Psoas muscle (tissue), 8 donors: Measurements from ENCODE around the gene B3GAT1. TPM values are rescaled to one million over a fixed set of nuclear protein-coding genes. Genes with fewer than 3 reads are reported as not detected.

Experiments used
- ATAC-seq, 4 donors: fragments of 200-7000 bp; cut with Tn5 transposase; one replicate each; pipeline ENCODE4 v1.9.1; 2020; ENCODE audit warnings: moderate library complexity in 3 of 4, mild to moderate bottlenecking in 2 of 4
- DNase-seq, 2 donors: peaks; one replicate each; pipeline ENCODE4 v3.0.0-alpha.2; 2020
- H3K27ac ChIP-seq: fragments of 200-600 bp; one replicate; pipeline ENCODE4 v1.8.0; 2022
- H3K27me3 ChIP-seq, 3 donors: fragments of 200-600 bp in 1 of 3; one replicate each; pipeline versions ENCODE4 v1.6.1 to v1.8.0; 2013 to 2022; ENCODE audit warnings: low read length in 2 of 3, mild to moderate bottlenecking in 2 of 3, moderate library complexity in 1 of 3; ENCODE audit not compliant: insufficient read depth in 3 of 3
- H3K36me3 ChIP-seq, 2 donors: fragments of 200-600 bp in 1 of 2; one replicate each; pipeline versions ENCODE4 v1.6.1 to v1.8.0; 2013 to 2022; ENCODE audit warnings: low read depth in 1 of 2, mild to moderate bottlenecking in 1 of 2, moderate library complexity in 1 of 2; ENCODE audit not compliant: insufficient read depth in 1 of 2
- H3K4me1 ChIP-seq: fragments of 200-600 bp; one replicate; pipeline ENCODE4 v1.8.0; 2022
- H3K4me3 ChIP-seq: fragments of 200-600 bp; one replicate; pipeline ENCODE4 v1.8.0; 2022; ENCODE audit warnings: mild to moderate bottlenecking
- H3K9me3 ChIP-seq: fragments of 200-600 bp; one replicate; pipeline ENCODE4 v1.8.0; 2022
- WGBS, 3 donors: extraction: QIAGEN DNeasy Blood & Tissue Kit; methylation state at CpG; one replicate each; pipeline versions ENCODE4 v1.1.6 to v1.1.7; 2013; 5-methylcytosine and 5-hydroxymethylcytosine counted together
- intact Hi-C, 2 donors: fragments of 100-400 bp; cut with DNase I; formaldehyde crosslinking; loops; one replicate each; pipeline versions ENCODE4 v1.11.0 to v1.14.2; 2022
- polyA plus RNA-seq, 3 donors: library from polyadenylated mRNA; stranded (reverse); fragments of 200-250 nt; gene quantifications; one replicate each; pipeline ENCODE4 v1.2.3, GENCODE V29; 2013
- total RNA-seq, 4 donors: library from RNA; stranded (reverse); fragmentation: NEBNext Ultra II Directional in 2 of 4; extraction: Animal tissue kit (Norgen Biotek cat#: 25700) in 2 of 4; gene quantifications; one replicate each; pipeline versions ENCODE4 v1.2.1 to v1.2.4, GENCODE V29; 2021 to 2023
- TF ChIP-seq, protein P1 (sequence below): fragments of 200-600 bp; IDR thresholded peaks from one replicate; pipeline ENCODE4 v1.8.0; 2022; ENCODE audit warnings: antibody characterized with exemption
- donor health status: healthy with polysubstance abuse.
- donor health status: DM: no; HTN: no; CAD: no; lungs with moderate emphysema.
- donor health status: Bipolar disorder and iron deficiency.
- donor health status: healthy.
- donor health status: DM: yes; HTN: yes; CAD: no.
- donor health status: DM: no; HTN: no; CAD: no.
- donor health status: DM: no; HTN: no; CAD: no.
- donor health status: DM: yes; HTN: yes; CAD: no.

The B3GAT1 gene
- total and polyA plus RNA-seq, 7 donors, result 0.01 to 0.13 (median 0.06) TPM; not detected in 3

DNA sequence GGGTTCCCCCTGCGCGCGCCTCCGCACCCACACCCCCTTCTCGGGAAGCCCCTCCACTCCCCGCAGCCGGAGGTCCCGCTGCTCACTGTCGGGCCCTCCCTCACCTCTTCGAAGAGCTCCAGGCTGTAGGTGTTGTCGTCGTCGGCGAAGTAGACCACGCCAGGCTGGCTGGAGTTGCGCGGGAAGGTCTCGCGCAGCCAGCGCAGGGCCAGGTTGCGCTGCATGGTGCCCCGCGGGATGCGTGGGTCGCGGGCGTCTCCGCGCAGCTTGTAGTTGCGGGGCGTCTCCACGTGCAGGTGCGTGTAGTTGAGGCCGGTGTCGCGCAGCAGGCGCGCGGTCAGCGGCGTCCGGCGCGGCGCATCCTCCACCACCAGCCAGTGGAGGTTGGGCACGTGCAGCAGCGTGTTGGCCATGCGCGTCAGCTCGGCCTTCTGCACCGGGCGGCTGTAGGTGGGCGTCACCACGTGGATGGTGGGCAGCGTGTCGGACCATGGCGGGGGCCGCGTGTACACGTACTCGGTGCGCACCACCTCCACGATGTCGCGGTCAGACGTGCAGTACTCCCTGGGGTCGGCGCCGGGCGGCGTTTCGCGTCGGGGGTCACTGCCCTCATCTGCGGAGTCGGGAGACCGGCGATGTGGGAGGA is 28.3 kb downstream of the B3GAT1 start:
- DNase-seq (no peak), ATAC-seq (no peak)
- H3K9me3 ChIP-seq, result no peaks in the 10 kb centered on the region
- H3K27me3 ChIP-seq, result peaks cover 0 to 15% (median 2%) of the 10 kb centered on the region in 3 donors
- WGBS, 3 donors, result 91 to 96% (median 91%) methylated on average over 70 to 78 of the region's 78 CpGs
- no peaks in the 10 kb centered on the region for H3K4me1 ChIP-seq
- intact Hi-C loops, result no loop called here
- TF ChIP-seq, protein P1, sequence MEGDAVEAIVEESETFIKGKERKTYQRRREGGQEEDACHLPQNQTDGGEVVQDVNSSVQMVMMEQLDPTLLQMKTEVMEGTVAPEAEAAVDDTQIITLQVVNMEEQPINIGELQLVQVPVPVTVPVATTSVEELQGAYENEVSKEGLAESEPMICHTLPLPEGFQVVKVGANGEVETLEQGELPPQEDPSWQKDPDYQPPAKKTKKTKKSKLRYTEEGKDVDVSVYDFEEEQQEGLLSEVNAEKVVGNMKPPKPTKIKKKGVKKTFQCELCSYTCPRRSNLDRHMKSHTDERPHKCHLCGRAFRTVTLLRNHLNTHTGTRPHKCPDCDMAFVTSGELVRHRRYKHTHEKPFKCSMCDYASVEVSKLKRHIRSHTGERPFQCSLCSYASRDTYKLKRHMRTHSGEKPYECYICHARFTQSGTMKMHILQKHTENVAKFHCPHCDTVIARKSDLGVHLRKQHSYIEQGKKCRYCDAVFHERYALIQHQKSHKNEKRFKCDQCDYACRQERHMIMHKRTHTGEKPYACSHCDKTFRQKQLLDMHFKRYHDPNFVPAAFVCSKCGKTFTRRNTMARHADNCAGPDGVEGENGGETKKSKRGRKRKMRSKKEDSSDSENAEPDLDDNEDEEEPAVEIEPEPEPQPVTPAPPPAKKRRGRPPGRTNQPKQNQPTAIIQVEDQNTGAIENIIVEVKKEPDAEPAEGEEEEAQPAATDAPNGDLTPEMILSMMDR, result no peak
- no peaks in the 10 kb centered on the region for H3K36me3 ChIP-seq
- H3K4me3 ChIP-seq, result no peak overlapping the region
- H3K27ac ChIP-seq, result no peak overlapping the region

DNA sequence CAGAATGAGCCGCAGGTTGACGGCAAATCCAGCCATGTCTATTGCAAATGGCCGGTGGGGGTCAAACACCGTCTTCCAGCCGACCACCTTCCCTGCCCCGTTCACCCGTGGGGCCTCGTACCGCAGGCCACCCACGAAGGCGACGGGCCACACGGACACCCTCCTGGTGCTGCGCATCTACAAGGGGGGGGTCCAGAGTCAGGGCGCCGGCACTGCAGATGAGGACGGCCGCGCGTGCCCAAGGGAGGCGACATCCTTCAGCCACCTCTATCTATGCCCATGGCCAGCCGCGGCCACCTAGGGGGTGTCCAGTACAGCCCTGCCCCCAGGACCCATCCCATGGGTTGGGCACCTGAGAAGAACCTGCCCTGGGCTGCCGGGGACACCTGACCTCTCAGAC is 29.2 kb downstream of the B3GAT1 start:
- DNase-seq, result no peak
- TF ChIP-seq, protein P1, result no peak

DNA sequence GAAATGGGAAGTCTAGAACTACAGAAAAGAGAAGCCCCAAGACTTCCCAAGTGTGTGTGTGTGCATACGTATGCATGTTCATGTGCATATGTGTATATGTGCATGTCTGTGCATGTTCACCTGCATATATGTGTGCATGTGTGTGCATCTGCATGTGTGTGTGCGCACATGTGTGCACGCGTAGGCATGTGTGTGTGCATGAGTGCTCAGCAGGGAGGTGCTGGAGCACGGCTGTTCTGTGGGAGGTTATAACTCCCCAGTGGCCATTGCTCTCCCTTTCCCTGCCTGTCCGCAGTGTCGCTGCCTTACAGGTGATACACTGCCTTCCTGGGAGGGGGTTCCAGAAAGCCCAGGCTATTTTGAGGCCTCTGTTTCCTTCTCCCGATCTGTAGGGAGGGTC is 29.8 kb downstream of the B3GAT1 start:
- DNase-seq, result no peak
- H3K9me3 ChIP-seq, result no peaks in the 10 kb centered on the region
- intact Hi-C loops, result no loop called here
- H3K4me3 ChIP-seq, result no peak overlapping the region
- no peak for ATAC-seq
- H3K36me3 ChIP-seq, result no peaks in the 10 kb centered on the region
- TF ChIP-seq, protein P1, result no peak
- WGBS, 3 donors, result 82 to 87% (median 87%) methylated on average over 8 of the region's 8 CpGs
- H3K27me3 ChIP-seq, result peaks cover 0 to 15% (median 2%) of the 10 kb centered on the region in 3 donors
- no peaks in the 10 kb centered on the region for H3K4me1 ChIP-seq
- H3K27ac ChIP-seq, result no peak overlapping the region

More for the DNA sequence above, 29.2 kb downstream of the B3GAT1 start:
- no peak overlapping the region for H3K27ac ChIP-seq
- no peaks in the 10 kb centered on the region for H3K4me1 ChIP-seq
- no peak overlapping the region for H3K4me3 ChIP-seq
- peaks cover 0 to 15% (median 2%) of the 10 kb centered on the region in 3 donors for H3K27me3 ChIP-seq
- intact Hi-C loops, result no loop called here
- WGBS, 3 donors, result 92 to 95% (median 94%) methylated on average over 24 of the region's 24 CpGs
- no peak for ATAC-seq
- no peaks in the 10 kb centered on the region for H3K36me3 ChIP-seq
- H3K9me3 ChIP-seq, result no peaks in the 10 kb centered on the region

DNA sequence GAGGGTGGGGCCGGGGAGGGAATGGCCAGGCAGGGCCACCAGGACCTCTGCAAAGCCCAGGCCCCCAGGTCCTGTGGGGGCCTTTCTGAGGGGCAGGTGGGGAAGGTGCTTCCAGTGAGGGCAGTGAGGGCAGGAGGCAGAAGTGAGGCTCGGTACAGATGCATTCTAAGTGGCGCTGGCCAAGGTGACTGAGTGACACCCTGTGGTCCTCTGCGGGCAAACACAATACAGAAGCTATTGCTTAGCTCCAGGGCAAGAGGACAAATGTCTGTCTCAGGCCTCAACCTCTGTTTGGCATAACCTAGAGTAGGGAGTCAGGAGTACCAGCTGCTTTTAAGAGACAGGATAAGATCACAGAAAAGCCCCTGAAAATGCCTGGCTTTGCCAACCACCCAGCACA is 31.3 kb downstream of the B3GAT1 start:
- Histone ChIP-seq H3K9me3 (no peaks in the 10 kb centered on the region), H3K36me3 (no peaks in the 10 kb centered on the region), H3K27me3 (peaks cover 0 to 14% (median 2%) of the 10 kb centered on the region in 3 donors), H3K4me1 (no peaks in the 10 kb centered on the region), H3K4me3 (no peak overlapping the region), H3K27ac (no peak overlapping the region)
- DNase-seq, result no peak
- ATAC-seq, result no peak
- TF ChIP-seq, protein P1, result no peak
- 65 to 75% (median 75%) methylated on average over 4 of the region's 4 CpGs for WGBS, 3 donors
- intact Hi-C loops, result no loop called here

DNA sequence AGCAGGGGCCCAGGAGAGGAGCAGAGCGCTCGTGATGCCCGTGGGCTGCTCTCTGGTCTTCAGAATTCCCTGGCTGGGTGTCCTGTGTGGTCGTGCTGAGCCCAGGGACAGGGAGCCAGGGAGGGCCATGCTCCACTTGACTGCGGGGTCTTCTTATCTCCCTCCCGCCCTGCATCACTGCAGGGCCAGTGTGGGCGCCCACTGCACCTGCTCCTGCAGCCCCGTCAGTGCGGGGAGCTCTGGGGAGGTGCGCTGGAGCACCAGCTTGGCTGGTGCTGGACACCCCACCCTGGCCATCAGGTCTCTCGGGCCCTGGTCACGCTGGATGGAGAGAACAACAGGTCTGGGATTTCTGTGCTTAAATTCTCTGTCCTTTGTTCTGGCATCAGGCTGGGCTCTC is 31.8 kb downstream of the B3GAT1 start:
- H3K36me3 ChIP-seq, result no peaks in the 10 kb centered on the region
- 78 to 88% (median 83%) methylated on average over 9 to 12 of the region's 12 CpGs for WGBS, 3 donors
- DNase-seq (no peak), ATAC-seq (no peak)
- no peaks in the 10 kb centered on the region for H3K4me1 ChIP-seq
- TF ChIP-seq, protein P1, result no peak
- no peak overlapping the region for H3K4me3 ChIP-seq
- H3K27me3 ChIP-seq, result peaks cover 0 to 8% (median under 1%) of the 10 kb centered on the region in 3 donors
- no peaks in the 10 kb centered on the region for H3K9me3 ChIP-seq
- no peak overlapping the region for H3K27ac ChIP-seq
- intact Hi-C loops, result no loop called here
